AG08396 (cell line): Measurements from ENCODE around the gene SPATA12.
"Not testable (repeated sequence)": the region's sequence is repeated elsewhere in the genome, so short reads cannot be mapped to it uniquely, and the experiment has no call there.

Source experiments
- DNase-seq: peaks from one replicate; pipeline ENCODE4 v3.0.0; 2012; ENCODE audit warnings: low spot score, mixed read lengths

Gene SPATA12

DNA sequence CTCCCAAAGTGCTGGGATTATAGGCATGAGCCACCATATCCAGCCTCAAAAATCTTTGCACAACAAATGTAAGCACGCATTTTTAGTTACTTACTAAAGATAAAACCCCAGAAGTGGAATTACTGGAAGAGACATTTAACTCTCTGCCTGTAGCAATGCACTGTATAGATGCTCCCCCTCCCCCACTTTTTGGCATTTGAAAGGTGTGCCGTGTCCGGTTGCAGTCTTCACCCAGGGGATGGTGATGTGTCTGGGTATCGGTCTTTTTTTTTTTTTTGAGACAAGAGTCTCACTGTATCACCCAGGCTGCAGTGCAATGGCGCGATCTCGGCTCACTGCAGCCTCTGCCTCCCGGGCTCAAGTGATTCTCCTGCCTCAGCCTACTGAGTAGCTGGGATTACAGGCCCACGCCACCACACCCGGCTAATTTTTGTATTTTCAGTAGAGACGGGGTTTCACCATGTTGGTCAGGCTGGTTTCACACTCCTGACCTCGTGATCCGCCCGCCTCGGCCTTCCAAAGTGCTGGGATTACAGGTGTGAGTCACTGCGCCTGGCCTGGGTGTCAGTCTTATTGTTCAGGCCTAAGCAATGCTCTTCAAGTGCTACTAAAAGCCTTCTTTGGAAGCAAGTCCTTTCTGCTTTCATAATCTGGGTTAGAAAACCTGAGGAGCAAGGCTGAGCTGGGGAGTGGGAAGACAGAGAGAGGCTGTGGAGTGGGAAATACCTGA, 23.0 kb downstream of the SPATA12 start:
- not testable (repeated sequence) for DNase-seq

- no peak for DNase-seq
These were observed 24.7 kb downstream of the SPATA12 start for GRCh38 chr3:57085211-57085610.

GRCh38 chr3:57086201-57086600, 25.7 kb downstream of the SPATA12 start:
- DNase-seq = no peak

DNA sequence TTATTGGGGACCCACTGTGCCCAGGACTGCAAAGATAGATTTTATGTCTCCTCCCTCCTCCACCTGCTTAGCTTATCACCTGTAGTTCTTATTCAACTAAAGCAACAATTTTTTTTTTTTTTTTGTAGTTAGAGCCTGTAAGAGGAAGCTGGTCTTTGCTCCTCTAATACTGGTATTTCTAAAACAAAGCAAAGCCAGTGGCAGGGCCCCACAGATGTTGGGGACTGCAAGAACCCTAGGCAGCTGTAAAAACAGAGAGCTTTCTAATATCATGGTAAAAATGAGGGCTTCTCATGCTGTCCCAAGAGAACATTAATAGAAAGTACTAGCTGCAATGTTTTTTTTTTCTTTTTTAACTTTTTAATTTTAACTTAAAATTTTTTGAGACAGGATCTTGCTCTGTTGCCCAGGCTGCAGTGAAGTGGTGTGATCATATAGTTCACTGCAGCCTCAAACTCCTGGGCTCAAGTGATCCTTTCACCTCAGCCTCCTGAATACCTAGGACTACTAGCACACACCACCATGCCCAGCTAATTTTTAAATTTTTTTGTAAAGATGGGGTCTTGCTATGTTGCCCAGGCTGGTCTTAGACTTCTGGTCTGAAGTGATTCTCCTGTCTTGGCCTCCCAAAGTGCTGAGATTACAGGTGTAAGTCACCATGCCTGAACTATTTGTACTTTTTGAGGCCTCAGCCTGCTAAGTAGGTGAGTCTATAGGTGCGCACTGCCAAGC, 27.1 kb downstream of the SPATA12 start:
- DNase-seq = no peak

- no peak for DNase-seq
These were observed 28.0 kb downstream of the SPATA12 start for GRCh38 chr3:57088503-57088902.

GRCh38 chr3:57089043-57089442, 28.6 kb downstream of the SPATA12 start:
- DNase-seq = no peak

- no peak for DNase-seq
These were observed 31.2 kb downstream of the SPATA12 start for GRCh38 chr3:57091521-57092273.

GRCh38 chr3:57093489-57093888, 33.0 kb downstream of the SPATA12 start:
- DNase-seq = no peak

DNA sequence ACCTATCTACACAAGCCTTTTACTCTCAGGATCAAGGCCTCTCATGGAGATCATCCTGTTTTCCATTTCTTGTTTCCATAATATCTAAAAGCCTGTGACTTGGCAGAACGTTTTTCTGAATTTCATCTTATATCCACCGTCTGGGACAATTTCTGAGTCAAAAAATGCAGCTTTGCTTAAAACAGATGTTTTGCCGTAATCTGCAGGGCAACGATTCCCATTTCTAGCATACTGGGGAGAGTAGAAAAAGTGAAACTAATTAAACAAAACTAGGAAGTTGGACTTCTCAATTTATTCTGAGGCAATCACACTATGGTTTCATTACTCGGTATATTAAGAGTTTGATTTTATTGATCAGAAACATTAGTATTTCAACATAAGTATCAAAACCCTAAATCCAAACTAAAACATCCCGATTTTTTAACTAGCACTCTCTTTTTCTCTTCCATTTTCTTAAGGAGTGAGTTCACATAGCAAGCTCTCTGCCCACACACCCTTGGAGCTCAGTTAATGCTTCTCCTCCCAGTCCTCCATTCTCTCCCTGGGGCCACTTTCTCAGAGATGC, 33.6 kb downstream of the SPATA12 start:
- no peak for DNase-seq

- no peak for DNase-seq
These were observed 34.1 kb downstream of the SPATA12 start for GRCh38 chr3:57094575-57094974.

DNA sequence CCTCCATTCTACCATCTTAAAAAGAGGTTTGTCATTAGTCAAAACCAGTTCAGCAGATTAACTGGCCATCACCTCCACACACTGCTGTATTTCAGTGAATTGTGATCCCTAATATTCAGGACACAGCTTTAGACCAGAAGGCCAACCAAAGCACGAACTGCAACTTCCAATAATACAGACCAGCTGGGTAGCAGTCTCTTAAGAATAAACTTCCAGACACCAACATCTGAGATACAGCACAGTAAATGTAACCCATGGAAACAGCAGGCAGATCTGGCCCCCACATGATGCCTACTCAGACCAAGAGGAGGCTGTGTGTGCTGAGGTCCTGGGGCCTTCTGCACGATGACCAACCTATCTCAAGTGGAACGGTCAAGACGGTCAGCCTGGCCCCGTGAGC, 34.9 kb downstream of the SPATA12 start:
- DNase-seq = no peak

- DNase-seq = no peak
These were observed 37.1 kb downstream of the SPATA12 start for GRCh38 chr3:57097536-57097935.

DNA sequence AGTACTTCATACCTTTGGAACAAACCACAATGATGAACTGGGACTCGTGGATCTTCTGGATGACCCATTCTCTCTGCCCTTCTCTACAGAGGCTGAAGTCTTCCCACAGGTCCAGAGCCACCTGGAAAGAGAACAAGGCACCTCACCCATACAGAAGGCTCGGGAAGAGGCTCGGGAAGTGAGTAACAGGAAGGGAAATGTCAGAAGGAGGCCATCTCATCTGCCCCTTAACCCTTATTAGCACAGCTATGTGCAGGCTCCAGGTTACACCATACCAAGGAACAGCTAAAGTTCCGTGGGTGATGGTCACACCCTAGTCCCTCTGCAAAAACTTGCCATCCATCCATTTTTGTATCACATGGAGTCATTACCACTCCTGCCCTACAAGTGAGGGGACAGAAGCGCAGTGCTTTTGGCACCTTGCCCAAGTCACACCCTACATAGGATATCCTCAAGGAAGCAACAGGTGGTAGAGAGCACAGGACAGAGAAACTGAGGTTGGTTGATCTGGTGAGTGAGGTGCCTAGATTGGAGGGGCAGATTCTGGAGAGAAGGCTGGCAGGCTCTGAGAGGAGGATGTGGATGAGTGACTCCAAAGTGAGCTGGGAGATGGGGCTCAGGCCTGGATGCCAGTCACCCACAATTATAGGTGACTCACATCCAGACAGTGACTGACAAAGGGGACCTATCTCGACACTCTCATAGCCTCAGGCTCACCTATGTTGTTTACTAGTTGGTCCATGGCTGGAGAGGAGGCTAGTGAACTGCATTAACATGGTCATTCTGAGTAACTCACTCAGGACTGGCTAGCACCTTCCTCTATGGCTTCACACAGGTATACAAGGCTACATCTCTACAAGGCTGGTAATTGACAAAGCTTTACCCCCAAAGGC, 38.2 kb downstream of the SPATA12 start:
- DNase-seq = no peak

DNA sequence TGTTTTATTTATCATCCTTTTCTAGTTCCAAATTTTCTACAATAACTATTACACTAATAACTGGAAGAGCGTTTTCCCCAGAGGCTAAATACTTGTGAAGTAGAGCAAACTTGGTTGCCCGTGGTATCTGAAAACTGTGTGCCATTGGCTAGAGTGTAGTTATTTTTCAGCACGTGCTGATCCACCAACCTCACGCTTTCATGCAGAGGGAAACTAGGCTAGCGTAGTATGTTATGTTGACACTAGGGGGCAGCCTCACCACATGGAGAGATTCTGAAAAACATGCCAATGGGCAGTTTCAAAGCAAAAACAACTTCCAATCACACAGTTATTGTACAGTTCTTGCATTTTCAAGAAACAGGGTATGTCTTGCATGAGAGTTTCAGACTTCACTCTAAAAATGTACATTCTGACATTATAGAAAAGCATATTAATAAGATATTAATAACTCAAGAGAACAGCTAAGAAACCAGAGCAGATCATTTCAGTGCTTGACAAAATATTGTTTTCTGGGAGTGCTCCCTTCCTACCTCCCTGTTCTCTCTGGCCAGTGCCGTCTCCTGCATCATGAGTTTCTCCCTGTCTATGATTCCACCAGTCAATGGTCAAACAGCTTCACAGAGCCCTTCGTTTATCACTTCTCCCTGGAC, 39.7 kb downstream of the SPATA12 start:
- peak; percentile 83 for DNase-seq

GRCh38 chr3:57105585-57105984, 45.1 kb downstream of the SPATA12 start:
- DNase-seq = no peak

DNA sequence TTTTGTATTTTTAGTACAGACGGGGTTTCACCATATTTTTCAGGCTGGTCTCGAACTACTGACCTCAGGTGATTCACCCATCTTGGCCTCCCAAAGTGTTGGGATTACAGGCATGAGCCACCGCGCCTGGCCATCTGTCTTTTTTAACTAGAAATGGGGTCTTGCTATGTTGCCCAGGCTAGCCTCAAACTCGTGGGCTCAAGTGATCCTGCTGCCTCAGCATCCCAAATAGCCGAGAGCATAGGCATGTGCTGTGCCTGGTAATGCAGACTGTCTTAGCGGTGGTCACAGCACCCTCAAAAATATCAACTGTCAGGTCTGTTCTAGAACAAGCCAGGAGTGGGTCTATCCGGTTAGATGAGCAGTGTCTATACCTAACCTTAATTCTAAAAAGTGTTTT, 48.2 kb downstream of the SPATA12 start:
- DNase-seq = no peak

DNA sequence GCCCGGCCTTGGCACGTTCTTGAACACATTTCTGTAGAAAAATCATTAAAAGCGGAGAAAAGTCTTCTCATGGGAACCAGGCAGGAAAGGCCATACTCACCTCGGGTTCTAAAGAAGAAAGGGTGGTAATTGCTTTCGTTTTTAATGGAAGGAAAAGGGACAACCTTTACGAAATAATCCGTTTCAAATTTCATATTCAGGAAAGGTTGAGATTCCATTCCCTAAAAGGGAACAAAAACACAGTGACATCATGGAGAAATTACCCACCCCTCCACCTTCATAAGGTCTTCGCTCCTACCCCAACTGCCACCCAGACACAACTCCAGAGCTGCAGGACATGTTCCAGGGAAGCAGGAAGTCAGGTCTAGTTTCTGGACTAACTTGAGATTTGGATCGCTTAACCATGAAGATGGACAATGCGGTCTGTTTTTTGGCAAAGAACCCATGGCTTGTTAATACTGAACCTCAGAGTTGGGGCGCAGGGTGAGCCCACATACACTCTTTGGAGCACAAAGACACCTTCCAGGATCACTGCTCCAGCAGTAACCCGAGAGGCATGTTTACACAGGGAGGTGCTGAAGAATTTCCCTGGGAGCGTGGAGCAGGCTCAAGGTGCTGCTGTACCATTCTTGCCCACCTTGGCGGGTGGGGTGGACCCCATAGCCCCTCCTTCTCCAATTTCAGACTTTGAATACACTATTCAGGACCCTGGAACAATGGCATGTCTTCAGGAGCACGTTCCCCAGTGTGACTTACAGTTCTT, 49.2 kb downstream of the SPATA12 start:
- DNase-seq = no peak

DNA sequence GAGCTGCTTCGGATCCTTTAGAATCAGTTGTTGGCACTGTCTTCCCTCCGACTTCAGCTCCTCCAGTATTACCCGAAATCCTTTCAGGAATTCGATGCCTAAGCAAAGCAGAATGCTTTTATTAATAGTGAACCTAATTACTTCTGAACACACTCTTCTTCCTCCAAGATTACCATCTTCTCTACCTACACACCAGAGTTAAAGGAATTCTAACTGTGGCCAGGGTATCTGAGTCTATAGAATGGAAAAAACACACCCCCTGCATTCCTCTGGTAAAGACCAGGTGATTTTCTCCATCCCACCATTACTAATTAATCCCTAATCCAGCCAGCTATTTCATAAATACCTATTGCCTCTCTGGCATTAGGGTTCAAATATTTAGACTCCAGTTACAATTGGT, 49.8 kb downstream of the SPATA12 start:
- no peak for DNase-seq

GRCh38 chr3:57110798-57111197, 50.3 kb downstream of the SPATA12 start:
- DNase-seq = no peak

- DNase-seq = no peak
These were observed 51.7 kb downstream of the SPATA12 start for GRCh38 chr3:57112206-57112605.
